Epithelial cell of proximal tubule (primary cell): ENCODE data around the gene OXER1. TPM values are rescaled to one million over a fixed set of nuclear protein-coding genes. Genes with fewer than 3 reads are reported as not detected.

Experiments used
- DNase-seq: peaks from one replicate; pipeline ENCODE4 v3.0.0-alpha.2; 2011; ENCODE audit warnings: low read depth
- H3K4me3 ChIP-seq: 2 replicates; pipeline ENCODE4 v1.5.1; 2011; ENCODE audit warnings: low read depth, mild to moderate bottlenecking, low read length
- CTCF ChIP-seq: conservative IDR thresholded peaks from 2 replicates; pipeline ENCODE4 v1.5.1; 2012; ENCODE audit warnings: low read depth, mild to moderate bottlenecking, low read length
- total RNA-seq: library from RNA; depleted of rRNA; stranded (reverse); fragments of >200 nt; gene quantifications from 2 replicates; pipeline ENCODE4 v1.2.3, GENCODE V29; 2015

OXER1 gene
- total RNA-seq, 1 donor from 2014 or later: not detected

GRCh38 chr2:42756150-42756775, 7.7 kb downstream of the OXER1 start:
- no peak for TF ChIP-seq CTCF
- no peak overlapping the region for H3K4me3 ChIP-seq
- DNase-seq: no peak

GRCh38 chr2:42755191-42755880, 8.6 kb downstream of the OXER1 start:
- no peak overlapping the region for H3K4me3 ChIP-seq
- no peak for DNase-seq
- TF ChIP-seq CTCF: no peak

- no peak for TF ChIP-seq CTCF
- DNase-seq: no peak
- no peak overlapping the region for H3K4me3 ChIP-seq
Measured at GRCh38 chr2:42754776-42755140, 9.2 kb downstream of the OXER1 start.

GRCh38 chr2:42754021-42754775, 9.7 kb downstream of the OXER1 start:
- no peak for DNase-seq
- H3K4me3 ChIP-seq: no peak overlapping the region
- TF ChIP-seq CTCF: no peak

- TF ChIP-seq CTCF: no peak
- DNase-seq: no peak
- no peak overlapping the region for H3K4me3 ChIP-seq
Measured at GRCh38 chr2:42752816-42753813, 10.8 kb downstream of the OXER1 start.

- TF ChIP-seq CTCF: no peak
- no peak overlapping the region for H3K4me3 ChIP-seq
- no peak for DNase-seq
Measured at GRCh38 chr2:42752314-42752713, 11.6 kb downstream of the OXER1 start.
